CD4-positive, alpha-beta T cell treated with Interferon alpha-2 for 1 hour (primary cell): Measurements from ENCODE around the gene ADAM23.

Experiments used
- DNase-seq, 2 donors: peaks; one replicate each; pipeline ENCODE4 v3.0.0-alpha.2; 2020 to 2022

ADAM23 gene

GRCh38 chr2:206570199-206570598 lies 126.9 kb downstream of the ADAM23 start:
- no peak for DNase-seq

- no peak for DNase-seq
Observed at GRCh38 chr2:206572725-206573124, 129.4 kb downstream of the ADAM23 start.

GRCh38 chr2:206573793-206574192 lies 130.5 kb downstream of the ADAM23 start:
- DNase-seq: no peak

GRCh38 chr2:206584323-206585116 lies 141.2 kb downstream of the ADAM23 start:
- DNase-seq: no peak

- DNase-seq: no peak
Observed at GRCh38 chr2:206585335-206585734, 142.0 kb downstream of the ADAM23 start.

- no peak for DNase-seq
Observed at GRCh38 chr2:206586609-206587008, 143.3 kb downstream of the ADAM23 start.

- no peak for DNase-seq
Observed at GRCh38 chr2:206597717-206598218, 154.4 kb downstream of the ADAM23 start.

- DNase-seq: no peak
Observed at GRCh38 chr2:206603243-206603642, 159.9 kb downstream of the ADAM23 start.

- no peak for DNase-seq
Observed at GRCh38 chr2:206610451-206610850, 167.1 kb downstream of the ADAM23 start.

- DNase-seq: no peak
Observed at GRCh38 chr2:206611191-206611590, 167.9 kb downstream of the ADAM23 start.

- no peak for DNase-seq
Observed at GRCh38 chr2:206611736-206612135, 168.4 kb downstream of the ADAM23 start.

- DNase-seq: no peak
Observed at GRCh38 chr2:206614811-206615210, 171.5 kb downstream of the ADAM23 start.

GRCh38 chr2:206615417-206616089 lies 172.2 kb downstream of the ADAM23 start:
- DNase-seq: no peak

- DNase-seq: no peak
Observed at GRCh38 chr2:206616151-206616550, 172.8 kb downstream of the ADAM23 start.

- no peak for DNase-seq
Observed at GRCh38 chr2:206619011-206619410, 175.7 kb downstream of the ADAM23 start.

- DNase-seq: no peak
Observed at GRCh38 chr2:206626108-206626507, 182.8 kb downstream of the ADAM23 start.

GRCh38 chr2:206627632-206628031 lies 184.3 kb downstream of the ADAM23 start:
- no peak for DNase-seq

- DNase-seq: no peak
Observed at GRCh38 chr2:206631340-206631739, 188.0 kb downstream of the ADAM23 start.

GRCh38 chr2:206635015-206635414 lies 191.7 kb downstream of the ADAM23 start:
- DNase-seq: no peak

- DNase-seq: no peak
Observed at GRCh38 chr2:206639636-206640035, 196.3 kb downstream of the ADAM23 start.

- no peak for DNase-seq
Observed at GRCh38 chr2:206641226-206641625, 197.9 kb downstream of the ADAM23 start.

- DNase-seq: no peak
Observed at GRCh38 chr2:206642075-206643025, 199.0 kb downstream of the ADAM23 start, which contains the start of gene FAM237A. Gene FAM237A (plus strand): TSS chr2:206642487. CDS start chr2:206644237, 1,750 bp downstream.

- DNase-seq: no peak
Observed at GRCh38 chr2:206647985-206648384, 204.7 kb downstream of the ADAM23 start.
